ENCODE results near the gene CTIF. TPM values are rescaled to one million over a fixed set of nuclear protein-coding genes. Genes with fewer than 3 reads are reported as not detected.

CTIF gene
- total RNA-seq, 1 experiment from 2014 or later: 3.5 TPM

DNA sequence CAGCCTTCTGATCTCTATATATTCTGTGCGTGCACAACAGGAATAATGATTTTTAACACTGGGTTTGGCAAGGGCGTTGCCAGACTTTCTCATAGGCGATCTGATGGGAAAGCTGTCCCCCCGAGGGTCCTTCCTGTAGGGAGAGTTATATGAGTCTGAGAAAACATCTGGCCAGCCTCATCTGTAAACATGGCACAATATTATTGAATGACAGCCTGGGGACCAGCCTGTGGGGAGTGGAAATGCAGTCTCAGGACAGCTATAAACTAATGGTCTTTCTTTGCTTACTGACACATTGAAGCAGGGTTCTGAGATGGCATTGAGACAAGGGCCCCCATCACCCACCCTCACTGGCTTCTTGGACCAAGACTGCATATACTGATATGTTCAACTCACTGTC lies 62.5 kb downstream of the CTIF start:
- no peak for DNase-seq (ENCODE audit: low read depth)

DNA sequence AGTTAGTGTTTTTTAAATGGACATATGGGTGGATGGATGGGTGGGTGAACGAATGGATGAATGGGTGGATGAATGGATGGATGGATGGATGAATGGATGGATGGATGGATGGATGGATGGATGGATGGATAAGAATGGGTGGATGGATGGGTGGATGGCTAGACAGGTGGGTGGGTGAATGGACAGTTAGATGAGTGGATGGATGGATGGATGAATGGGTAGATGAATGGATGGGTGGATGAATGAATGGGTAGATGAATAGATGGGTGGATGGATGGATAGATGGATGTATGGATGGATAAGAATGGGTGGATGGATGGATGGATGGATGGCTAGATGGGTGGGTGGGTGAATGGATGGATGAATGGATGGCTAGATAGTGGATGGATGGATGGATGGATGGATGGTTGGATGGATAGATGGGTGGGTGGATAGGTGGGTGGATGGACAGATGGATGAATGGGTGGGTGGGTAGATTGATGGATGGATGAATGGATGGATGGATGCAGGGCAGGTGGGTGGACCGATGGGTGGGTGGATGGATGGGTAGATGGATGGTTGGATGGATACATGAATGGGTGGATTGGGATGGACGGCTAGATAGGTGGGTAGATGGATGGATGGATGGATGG lies 64.0 kb downstream of the CTIF start:
- DNase-seq (ENCODE audit: low read depth): no peak

DNA sequence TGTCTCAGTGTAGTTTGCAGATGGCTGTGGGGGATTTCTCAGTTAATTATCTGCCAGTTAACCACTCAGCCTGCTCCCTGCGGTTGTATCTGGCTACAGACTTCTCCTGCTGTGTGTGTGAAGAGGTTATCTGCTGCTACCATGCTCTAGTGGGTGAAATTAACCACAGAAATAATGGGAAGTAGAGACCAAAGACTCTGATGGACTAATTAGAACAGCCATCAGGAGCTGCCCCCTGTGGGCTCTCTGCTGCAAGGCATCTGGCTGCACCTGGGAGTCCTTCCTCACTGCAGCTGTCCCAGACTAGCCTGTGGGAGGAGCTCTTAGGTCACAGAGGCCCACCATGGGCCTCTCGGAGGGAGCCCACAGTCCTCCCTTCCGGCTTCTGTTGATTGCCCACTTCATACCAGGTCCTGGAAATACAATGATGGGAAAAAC lies 66.6 kb downstream of the CTIF start:
- peak; percentile 13 for DNase-seq (ENCODE audit: low read depth)

DNA sequence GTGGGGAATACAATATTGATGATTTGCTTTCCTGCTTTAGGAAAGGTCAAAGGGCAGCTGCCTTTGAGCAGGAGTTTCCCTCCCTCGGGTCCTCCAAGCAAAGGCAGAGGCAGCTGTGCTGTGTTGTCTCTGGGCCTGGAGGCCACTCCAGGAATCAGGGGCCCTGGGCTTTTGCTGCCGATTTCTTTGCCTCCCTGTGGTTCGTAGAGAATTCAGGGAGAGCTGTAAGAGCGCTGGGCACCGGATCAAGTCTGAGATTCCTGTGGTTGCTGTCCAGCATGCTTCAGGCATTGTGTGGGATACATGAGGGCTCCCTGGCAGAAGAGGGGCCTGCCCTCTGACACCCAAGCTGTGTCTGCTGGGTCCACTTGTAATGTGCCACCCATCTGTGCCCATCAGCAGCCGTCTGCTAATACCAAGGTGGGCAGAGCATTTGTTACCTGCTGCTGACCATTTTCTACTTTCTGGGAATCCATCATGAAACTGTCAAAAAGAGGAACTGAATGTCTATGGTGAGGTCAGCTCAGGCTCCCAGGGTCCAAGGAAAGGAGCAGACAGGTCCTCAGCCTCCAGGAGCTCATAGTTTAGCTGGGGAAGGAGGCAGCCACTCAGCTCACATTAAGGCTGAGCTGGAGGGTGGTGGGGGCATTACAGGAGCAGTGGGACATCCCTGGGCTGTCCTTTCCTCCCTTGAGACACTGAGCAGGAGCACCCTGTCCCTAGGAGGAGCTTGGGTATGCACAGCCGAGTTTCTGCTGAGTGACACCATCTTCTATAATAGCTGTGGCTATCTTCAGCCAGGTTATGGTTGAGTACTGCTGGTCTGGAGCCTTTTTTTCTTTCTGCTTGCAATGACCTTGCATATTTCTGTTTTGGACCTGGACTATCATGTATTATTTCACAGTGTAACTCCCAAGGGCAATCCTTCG lies 68.5 kb downstream of the CTIF start:
- peak; percentile 89 for DNase-seq (ENCODE audit: low read depth)

DNA sequence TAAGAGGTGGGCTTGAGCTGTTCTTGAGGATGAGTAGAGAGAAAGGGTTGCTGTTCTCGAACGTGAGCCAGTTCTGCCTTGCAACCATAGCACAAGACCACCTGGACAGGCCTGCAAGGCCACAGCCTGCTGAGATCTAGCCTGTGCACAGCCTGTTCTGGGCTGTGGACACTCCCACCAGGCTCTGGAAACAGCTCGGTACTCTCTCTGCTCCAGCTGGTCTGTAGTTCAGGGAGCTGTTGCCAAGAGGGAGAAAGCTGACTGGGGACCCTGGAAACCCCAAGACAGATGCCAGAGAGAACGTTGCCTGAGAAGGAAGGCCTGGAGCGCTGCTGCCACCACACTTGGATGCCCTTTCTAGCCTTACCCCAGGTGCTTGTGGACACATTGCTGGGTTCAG lies 69.8 kb downstream of the CTIF start:
- DNase-seq (ENCODE audit: low read depth): no peak

DNA sequence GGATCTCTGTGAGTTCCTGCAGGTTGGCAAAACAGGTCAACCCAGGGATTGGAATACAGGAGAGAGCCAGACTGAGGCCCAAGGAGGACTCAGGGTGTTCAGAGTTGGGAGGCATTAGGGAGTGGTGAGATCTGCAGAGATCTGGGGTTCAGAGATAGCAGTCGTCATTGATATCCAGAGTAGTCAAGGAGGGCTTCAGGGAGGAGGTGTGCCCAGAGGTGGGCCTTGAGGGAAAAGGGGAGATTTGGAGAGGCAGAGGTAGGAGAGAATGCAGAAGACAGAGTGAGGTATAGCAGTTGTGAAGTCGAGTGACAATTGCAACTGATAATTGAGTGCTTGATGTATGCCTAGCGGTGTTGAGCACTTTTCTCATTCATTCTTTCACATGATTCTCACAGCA lies 70.3 kb downstream of the CTIF start:
- DNase-seq (ENCODE audit: low read depth): no peak

DNA sequence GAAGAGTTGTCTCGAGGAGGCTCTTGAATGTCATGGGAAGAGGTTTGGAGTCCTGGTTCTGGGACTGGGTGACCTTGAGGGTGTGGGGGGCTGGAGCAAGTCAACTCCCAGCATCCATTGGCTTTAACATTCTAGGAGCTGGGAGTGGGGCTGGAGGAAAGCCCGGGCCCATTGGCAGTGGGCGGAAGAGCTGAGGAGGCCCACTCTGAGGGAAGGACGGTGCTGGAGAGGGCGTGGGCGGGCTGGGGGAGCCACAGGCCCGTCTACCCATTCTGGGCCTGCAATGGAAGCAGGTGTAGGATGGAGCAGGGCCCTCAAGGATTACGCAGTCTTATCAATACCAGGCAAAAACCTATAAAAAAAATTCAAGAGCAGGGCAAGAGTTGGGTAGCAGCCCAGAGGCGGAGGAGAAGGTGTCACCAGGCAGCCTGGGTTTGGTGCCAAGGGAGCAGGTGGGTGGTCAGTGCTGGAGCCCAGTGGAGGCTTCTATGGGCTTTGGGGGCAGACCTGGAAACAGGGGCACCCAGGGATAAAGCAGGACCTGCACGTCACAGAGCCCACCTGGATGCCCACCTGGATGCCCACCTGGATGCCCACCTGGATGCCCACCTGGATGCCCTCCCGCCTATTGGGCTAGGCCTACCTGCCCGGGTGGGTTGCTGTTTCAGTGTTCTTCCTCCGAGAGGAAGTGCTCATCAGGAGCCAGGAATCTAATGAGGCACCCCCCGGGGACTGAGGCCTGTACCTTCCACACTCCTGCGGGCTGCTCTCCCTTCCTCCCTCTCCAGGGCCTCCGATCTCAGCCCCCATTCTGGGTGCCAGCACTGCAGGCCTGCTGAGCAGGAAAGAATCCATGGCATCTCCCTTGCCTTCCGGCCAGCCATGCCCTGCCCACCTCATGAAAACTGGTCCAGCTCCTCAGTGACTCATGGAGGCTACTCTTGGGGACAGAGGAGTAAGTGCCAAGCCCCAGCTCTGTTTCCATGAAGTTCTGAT lies 71.3 kb downstream of the CTIF start:
- peak; percentile 13 for DNase-seq (ENCODE audit: low read depth)

DNA sequence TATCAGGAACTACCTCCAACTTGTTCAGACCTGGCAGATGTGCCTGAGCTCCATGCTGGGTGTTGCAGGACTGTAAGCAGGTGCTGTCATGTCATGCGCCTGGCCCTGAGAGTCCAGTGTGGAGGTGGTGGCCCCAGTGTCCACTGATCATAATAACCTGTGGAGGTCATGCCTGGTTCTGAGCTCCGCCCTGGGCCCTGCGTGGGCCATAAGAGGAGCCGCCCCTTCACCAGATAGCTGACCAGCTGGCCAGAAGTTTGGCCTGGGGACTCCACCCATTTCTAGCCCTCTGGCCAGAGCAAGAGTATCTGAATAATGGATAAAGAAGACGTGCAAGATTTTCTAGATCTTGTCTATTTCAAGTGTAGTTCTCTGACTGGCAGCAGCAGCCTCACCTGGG lies 72.4 kb downstream of the CTIF start:
- DNase-seq (ENCODE audit: low read depth): no peak

DNA sequence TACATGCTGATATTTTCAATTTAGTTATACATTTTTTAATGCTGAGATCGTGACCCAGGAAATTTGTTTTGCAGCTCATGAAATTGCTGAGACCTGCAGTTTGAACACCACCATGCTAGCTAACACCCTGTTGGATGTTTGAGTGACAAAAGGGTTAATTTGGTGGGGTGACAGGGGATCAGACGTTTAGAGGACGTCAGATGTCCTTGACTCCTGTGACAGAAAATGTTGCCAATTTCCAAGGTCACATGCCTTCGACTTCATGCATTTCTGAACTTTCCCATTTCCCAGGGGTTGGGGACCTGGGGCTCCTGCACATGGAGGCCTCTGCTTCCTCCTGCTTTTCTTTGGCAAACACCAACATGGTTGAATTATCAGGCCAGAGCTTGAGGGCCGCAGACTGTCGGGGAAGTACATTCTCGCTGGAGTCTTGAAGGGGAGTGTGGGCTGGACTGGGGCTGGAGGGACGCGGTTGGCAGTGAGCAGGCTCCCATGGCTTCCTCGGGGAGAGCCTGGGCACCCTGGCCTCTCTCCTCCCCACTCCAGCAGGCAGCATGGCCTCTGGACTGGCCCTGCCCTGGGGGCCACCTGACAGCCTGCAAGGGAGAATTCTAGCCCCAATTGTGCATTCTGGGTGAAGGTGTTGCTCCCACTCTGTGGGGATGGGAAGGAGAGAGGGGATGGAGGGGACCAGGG lies 73.1 kb downstream of the CTIF start:
- DNase-seq (ENCODE audit: low read depth): no peak

DNA sequence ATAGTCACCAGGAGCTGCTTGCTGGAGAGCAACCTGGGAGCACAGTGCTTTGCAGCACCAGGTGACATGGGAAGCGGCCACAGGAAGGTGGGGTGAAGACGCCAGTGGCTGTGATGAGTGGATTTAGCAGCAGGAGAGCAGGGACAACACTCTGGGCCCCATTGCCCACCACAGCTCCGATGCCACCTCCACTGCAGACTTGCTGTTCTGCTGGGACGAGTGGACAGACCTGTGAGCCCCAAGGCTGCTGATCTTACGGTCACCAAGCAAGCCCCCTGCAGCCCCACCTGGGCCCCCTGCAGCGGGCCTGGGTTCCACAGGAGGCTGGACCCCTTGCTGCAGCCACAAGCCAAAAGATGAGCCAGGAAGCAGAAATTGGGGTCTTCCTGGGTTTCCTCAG lies 73.7 kb downstream of the CTIF start:
- DNase-seq (ENCODE audit: low read depth): no peak

DNA sequence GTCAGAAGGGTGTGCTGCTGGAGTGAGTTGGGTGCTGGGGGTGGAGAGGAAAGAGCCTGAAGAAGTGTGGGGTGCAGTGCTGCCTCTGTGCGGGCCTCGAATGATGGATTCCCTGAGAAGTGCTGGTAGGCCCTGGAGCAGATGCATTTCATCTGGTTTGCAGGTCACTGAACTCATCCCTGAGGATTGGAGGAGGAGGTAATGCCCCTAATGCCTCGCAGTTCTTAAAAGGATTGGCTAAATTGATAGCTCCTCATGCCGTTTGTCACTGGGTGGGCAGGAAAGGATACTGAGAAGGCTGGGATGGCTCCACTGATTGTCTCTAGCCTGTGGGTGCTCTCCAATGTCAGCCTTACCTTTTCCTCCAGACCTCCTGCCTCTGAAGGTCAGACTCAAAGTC lies 74.1 kb downstream of the CTIF start:
- no peak for DNase-seq (ENCODE audit: low read depth)

DNA sequence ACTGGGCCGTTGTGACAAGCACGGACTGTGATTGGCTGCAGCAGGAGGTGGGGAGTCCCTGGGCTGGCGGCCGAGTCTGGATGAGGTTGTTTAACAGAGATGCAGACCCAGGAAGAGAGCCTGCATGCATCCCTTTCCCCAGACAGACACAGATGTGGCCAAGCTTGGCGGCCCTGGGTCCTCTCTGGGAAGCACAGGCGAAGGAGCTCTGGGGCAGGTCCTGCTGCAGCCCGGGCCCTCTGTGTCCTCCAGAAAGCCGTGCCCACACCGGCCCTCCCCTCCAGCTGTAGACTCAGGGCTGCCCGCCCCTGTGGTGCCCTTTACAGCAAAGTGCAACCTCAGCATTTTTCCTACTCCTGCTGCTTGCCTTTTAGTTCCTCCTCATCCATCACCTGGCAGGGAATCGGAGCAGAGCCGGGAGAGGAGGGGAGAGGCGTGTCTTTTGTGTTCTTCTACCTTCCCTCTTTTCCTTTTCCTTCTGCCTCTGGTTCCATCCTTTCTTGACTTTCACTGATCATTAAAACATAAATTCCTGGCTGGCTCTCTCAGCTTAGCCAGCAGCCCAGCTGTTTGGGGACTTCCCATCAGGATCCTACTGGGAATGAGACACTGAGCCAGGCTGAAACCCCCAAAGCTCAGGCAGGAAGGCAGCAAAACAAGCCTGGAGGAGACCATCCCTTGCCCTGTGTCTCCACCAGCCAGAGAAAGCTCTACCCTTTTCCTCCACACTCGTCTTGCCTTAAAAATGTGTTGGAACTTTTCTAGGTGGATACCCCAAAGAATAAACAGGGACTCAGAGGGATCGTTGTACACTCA lies 75.0 kb downstream of the CTIF start:
- no peak for DNase-seq (ENCODE audit: low read depth)

DNA sequence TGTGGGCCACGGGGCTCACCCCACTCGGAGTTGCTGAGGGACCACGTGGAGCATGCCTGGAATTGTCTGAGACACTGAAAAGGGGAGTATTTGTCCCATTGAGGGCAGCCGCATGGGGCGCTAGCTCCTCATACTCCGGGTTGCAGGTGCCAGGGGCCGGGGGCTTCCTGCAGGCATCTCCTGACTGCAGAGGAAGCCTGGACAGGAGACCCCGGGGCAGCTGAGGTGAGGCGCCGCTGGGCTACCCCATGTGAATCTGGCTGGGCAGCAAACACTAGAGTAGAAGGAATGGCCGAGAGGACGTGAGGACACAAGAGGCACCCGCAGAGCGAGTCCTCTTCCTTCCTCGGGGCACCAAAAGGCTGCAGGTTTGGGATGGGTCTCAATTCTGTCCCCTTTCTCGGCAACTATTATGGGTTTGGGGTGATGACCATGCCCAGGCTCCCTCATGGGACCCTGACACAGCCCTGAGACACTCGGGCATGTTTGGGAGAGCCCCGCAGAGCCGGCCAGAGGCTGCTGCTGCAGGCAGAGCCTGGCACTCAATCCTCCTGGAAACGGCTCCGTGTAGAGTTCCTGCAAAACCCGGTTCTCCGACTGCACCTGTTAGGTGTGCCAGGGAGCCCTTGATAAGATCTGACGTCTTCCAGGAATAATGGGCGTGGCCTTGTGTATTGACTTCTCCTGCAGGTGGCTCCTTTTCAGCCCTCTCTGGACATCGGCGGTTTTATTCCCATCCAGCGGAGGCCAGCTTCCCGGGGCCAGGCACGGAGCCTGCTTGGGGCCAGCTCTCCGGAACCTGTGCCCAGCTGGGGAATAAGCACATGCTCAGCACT lies 77.0 kb downstream of the CTIF start:
- DNase-seq (ENCODE audit: low read depth): no peak

DNA sequence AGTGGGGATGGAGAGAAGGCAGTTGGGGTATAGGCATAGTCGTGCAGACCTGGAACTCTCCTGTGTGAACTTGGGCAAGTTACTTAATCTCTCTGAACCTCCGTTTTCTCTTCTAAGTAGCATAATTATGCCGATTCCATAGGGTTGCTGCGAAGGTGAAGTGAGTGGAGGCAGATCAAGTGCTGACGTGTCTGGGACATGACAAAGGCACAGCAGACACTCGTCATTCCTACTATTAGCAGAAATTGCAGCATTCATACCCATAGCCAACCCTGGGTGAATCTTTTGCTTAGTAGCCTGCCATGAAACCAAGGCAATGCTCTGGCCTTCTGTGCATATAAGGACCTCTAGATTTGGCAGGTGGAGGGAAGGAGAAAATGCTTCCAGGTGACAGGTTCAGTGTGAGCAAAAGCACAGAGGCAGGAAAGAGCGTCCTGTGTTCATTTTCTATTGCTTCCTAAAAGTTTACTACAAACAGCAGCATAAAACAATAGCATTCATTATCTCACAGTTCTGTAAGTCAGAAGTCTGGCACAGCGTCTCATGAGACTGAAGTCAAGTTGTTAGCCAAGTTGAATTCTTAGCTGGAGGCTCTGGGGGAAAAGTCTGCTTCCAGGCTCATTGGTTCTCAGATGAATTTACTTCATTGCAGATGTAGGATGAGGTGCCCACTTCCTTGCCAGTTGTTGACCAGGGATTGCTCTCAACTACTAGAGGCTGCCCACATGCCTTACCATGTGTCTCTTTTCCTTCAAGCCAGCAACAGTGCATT lies 77.8 kb downstream of the CTIF start:
- no peak for DNase-seq (ENCODE audit: low read depth)

DNA sequence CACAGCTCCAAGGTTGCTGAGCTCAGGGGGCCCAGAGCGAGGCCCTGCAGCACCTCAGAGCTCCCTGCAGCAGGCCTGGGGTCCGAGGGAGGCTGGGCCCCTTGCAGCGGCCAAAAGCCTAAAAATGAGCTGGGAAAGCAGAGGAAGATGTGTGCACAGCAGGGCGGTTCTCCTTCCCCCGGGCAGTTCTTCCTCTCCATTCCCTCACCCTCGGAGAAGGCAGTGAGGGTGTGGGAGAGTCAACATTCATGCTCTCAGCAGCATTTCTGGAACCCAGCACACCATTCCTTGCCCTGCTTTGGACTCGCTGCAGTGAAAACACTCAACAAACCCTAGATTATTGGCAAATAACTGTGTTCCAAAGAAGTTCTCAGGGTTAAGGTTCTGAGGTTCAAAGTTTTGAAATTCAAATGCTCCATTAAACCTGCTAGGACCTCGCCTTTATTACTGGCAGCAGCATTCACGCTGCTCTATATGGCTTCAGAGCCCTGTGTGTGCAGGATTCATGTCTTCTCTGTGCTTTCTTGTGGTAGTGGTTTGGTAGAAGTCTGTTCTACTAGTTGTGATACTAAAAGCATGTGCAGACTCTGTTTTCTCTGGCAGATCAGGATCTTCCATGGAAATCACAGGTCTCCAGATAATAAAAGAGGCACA lies 79.1 kb downstream of the CTIF start:
- DNase-seq (ENCODE audit: low read depth): no peak

DNA sequence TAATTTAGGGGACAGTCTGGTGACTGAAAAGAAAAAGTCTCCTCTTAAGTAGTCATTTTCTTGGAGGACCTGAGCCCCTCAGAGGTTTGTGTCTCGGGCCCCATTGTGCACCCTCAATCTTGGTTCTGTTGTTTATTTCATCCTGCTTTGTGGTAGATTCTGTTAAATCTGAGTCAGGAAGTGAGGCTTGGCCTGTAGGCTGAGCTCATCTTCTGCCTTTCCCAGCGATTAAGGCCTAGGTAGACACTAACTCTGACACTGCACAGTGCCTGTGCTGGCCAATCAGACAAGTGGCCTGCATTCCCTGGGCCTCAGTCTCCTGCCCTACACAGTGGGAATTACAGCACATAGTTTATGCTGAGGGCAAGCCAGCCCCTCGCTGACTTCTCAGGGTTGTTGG lies 80.2 kb downstream of the CTIF start:
- DNase-seq (ENCODE audit: low read depth): no peak

DNA sequence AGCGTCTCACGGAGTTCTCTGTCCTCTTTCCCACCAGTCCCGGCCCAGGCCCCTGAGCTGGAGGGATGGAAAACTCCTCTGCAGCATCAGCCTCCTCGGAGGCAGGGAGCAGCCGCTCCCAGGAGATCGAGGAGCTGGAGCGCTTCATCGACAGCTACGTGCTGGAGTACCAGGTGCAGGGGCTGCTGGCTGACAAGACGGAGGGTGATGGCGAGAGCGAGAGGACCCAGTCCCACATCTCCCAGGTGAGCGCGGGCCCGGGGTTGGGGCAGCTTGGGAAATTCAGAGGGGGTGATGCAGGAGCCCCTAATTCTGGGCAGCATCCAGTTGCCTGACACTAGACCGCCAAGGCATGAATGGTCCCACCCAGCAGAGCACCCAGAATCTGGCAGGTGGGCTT lies 80.7 kb downstream of the CTIF start:
- DNase-seq (ENCODE audit: low read depth): no peak

DNA sequence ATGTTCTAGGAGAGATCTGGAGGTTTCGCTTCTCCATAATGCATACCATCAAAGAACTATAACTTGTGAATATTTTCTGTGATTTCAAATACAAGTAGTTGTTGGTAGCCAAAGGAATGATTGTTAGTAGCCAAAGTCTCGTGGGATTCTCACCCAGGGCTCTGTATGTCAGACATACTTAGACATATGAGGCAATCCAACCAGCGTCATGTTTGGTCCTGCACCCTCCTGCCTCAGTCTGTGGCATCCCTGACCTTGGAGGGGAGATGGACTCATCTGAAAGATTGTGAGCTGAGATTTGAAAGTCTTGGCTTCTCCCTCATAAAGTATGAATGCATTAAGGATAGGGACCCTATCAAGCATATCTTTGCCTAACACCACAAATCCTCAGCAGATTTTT lies 81.2 kb downstream of the CTIF start:
- no peak for DNase-seq (ENCODE audit: low read depth)
